Right lobe of liver (tissue), 6 donors: ENCODE data around the gene INHBA. TPM values are rescaled to one million over a fixed set of nuclear protein-coding genes. Genes with fewer than 3 reads are reported as not detected.

Source experiments
- ATAC-seq, 4 donors: fragments of 200-7000 bp; cut with Tn5 transposase; one replicate each; pipeline ENCODE4 v1.9.1; 2020; ENCODE audit warnings: mild to moderate bottlenecking in 4 of 4, moderate library complexity in 4 of 4
- DNase-seq, 3 donors: peaks; one replicate each; pipeline ENCODE4 v3.0.0-alpha.2; 2020
- H3K27ac ChIP-seq, 3 donors: fragments of 200-600 bp; one replicate each; pipeline ENCODE4 v1.8.0; 2022
- H3K27me3 ChIP-seq, 2 donors: fragments of 200-600 bp; one replicate each; pipeline ENCODE4 v1.8.0; 2022
- H3K36me3 ChIP-seq, 4 donors: fragments of 200-600 bp; sonication (generic) in 1 of 4; one replicate each; pipeline versions ENCODE4 v1.5.1 to v1.8.0; 2017 to 2022; ENCODE audit warnings: control low read depth in 1 of 4
- H3K4me1 ChIP-seq, 4 donors: fragments of 200-600 bp; sonication (generic) in 1 of 4; one replicate each; pipeline versions ENCODE4 v1.5.1 to v1.8.0; 2017 to 2022; ENCODE audit warnings: control low read depth in 1 of 4
- H3K4me3 ChIP-seq, 3 donors: fragments of 200-600 bp; one replicate each; pipeline ENCODE4 v1.8.0; 2022
- H3K9me3 ChIP-seq, 4 donors: fragments of 200-600 bp; sonication (generic) in 1 of 4; one replicate each; pipeline versions ENCODE4 v1.5.1 to v1.8.0; 2017 to 2022; ENCODE audit warnings: control low read depth in 1 of 4
- POLR2A ChIP-seq: fragments of 450-650 bp; IDR thresholded peaks from one replicate; pipeline ENCODE4 v1.6.1; 2017; ENCODE audit warnings: antibody characterized with exemption, mild to moderate bottlenecking
- WGBS: methylation state at CpG from one replicate; pipeline ENCODE4 v1.1.6; 2018; ENCODE audit warnings: low coverage, low lambda C conversion rate; ENCODE audit not compliant: insufficient coverage; ENCODE audit errors: missing lambda C conversion rate; 5-methylcytosine and 5-hydroxymethylcytosine counted together
- intact Hi-C, 2 donors: fragments of 100-400 bp; cut with DNase I; formaldehyde crosslinking; loops; one replicate each; pipeline versions ENCODE4 v1.11.2 to v1.14.1; 2022
- total RNA-seq, 6 experiments: library from RNA; depleted of rRNA in 2 of 6; stranded (reverse); fragments of >200 nt in 2 of 6; fragmentation: NEBNext Ultra II Directional in 3 of 6; extraction: Animal tissue kit (Norgen Biotek cat#: 25700) in 3 of 6; gene quantifications; one replicate each; pipeline versions ENCODE4 v1.1.0 to v1.2.4, GENCODE V29; 2016 to 2023
- TF ChIP-seq, protein P1 (sequence below), 4 donors: fragments of 200-600 bp in 3 of 4; fragments of 450-650 bp in 1 of 4; IDR thresholded peaks; one replicate each; pipeline versions ENCODE4 v1.5.1 to v1.8.0; 2016 to 2022; ENCODE audit warnings: antibody characterized with exemption in 4 of 4, mild to moderate bottlenecking in 2 of 4
- donor health status: DM: no; HTN: yes; CAD: no.
- donor health status: DM: no; HTN: no; CAD: no.
- donor health status: DM: no; HTN: no; CAD: no.
- donor health status: DM: no; HTN: yes; CAD: no.
- donor health status: DM: no; HTN: yes; CAD: no.

INHBA gene
- total RNA-seq, 6 experiments from 2014 or later, result 1.1 to 9.7 (median 2.9) TPM

DNA sequence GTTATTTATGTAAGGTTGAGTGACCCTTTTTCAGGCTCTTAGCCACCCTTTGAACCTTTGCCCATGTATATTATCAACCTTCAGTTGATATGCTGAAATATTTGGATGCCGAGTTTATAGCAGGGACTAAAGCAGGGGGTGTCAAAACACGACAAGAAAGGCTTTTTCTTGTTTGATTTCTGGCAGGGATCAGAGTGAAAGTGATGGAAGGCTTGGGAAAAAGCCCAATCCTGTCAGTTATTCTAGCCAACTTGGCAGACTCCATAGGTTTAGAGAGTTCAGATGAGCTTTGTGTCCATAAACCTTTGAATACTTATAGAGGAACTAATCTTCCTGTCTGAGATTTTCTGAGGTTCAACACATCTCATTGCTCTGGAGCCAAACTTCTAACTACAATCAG lies 47.5 kb downstream of the INHBA start:
- intact Hi-C loops, result no loop called here
- peak; percentile 42 to 69 (median 48) for ATAC-seq

DNA sequence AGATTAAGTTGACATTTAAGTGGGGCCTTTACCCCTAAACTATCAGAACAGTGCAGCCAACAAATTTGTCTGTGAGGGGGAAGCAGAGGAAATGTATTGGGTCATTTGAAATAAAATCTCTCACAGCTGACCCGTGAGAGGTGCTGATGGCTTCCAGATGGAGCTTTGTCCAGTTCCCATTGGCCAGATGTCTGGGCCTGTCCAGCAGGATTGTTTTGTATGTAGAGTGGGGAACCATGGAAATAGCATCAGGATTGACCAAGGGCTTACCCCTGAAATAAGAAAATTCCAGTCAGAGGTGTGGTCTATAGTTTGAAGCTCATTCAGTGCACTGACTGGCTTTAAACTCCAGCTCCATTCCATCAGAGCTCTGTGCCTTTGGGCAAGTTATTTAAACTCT lies 50.6 kb downstream of the INHBA start:
- no peak overlapping the region for H3K27ac ChIP-seq
- no peaks in the 10 kb centered on the region for H3K36me3 ChIP-seq
- TF ChIP-seq POLR2A, result no peak
- TF ChIP-seq, protein P1, sequence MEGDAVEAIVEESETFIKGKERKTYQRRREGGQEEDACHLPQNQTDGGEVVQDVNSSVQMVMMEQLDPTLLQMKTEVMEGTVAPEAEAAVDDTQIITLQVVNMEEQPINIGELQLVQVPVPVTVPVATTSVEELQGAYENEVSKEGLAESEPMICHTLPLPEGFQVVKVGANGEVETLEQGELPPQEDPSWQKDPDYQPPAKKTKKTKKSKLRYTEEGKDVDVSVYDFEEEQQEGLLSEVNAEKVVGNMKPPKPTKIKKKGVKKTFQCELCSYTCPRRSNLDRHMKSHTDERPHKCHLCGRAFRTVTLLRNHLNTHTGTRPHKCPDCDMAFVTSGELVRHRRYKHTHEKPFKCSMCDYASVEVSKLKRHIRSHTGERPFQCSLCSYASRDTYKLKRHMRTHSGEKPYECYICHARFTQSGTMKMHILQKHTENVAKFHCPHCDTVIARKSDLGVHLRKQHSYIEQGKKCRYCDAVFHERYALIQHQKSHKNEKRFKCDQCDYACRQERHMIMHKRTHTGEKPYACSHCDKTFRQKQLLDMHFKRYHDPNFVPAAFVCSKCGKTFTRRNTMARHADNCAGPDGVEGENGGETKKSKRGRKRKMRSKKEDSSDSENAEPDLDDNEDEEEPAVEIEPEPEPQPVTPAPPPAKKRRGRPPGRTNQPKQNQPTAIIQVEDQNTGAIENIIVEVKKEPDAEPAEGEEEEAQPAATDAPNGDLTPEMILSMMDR (IDR thresholded peaks at IDR 0.05), result no peak
- H3K4me1 ChIP-seq, result no peaks in the 10 kb centered on the region
- no peak overlapping the region for H3K4me3 ChIP-seq
- ATAC-seq (no peak), DNase-seq (no peak)
- H3K27me3 ChIP-seq, result no peaks in the 10 kb centered on the region
- intact Hi-C loops, result no loop called here
- 67% methylated on average over 1 of the region's 1 CpG for WGBS
- no peaks in the 10 kb centered on the region for H3K9me3 ChIP-seq

More for the DNA sequence above, 47.5 kb downstream of the INHBA start:
- no peak overlapping the region for H3K27ac ChIP-seq
- H3K9me3 ChIP-seq, result no peaks in the 10 kb centered on the region
- no peaks in the 10 kb centered on the region for H3K27me3 ChIP-seq
- no peaks in the 10 kb centered on the region for H3K36me3 ChIP-seq
- H3K4me3 ChIP-seq, result no peak overlapping the region
- no peak for DNase-seq
- TF ChIP-seq POLR2A, result no peak
- TF ChIP-seq, protein P1 (IDR thresholded peaks at IDR 0.05), result no peak
- H3K4me1 ChIP-seq, result no peaks in the 10 kb centered on the region
- WGBS, result 35% methylated on average over 2 of the region's 2 CpGs

DNA sequence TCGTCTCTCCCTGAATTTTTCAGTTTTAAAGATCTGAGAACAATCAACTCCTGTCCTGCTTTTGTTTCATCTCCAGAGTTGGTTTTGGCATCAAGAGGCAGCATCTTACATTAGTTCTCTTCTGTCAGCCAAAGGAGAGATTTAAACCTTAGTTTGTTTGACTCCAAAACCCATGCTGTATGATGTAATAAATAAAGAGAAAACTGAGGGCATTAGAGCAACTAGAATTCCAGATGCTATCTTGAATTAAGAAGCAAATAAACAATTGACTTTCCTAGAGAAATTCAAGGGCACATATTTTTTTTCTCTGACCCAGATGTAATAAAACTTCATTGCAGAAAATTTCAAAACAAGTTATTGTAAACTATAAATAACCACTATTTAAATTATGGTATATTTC lies 54.4 kb downstream of the INHBA start:
- no peak for TF ChIP-seq POLR2A
- TF ChIP-seq, protein P1 (IDR thresholded peaks at IDR 0.05), result no peak
- no peaks in the 10 kb centered on the region for H3K36me3 ChIP-seq
- no peak overlapping the region for H3K27ac ChIP-seq
- WGBS, result 78% methylated on average over 1 of the region's 1 CpG
- intact Hi-C loops, result no loop called here
- DNase-seq, result no peak
- H3K4me1 ChIP-seq, result no peaks in the 10 kb centered on the region
- H3K27me3 ChIP-seq, result no peaks in the 10 kb centered on the region
- no peak overlapping the region for H3K4me3 ChIP-seq
- no peaks in the 10 kb centered on the region for H3K9me3 ChIP-seq
- no peak for ATAC-seq

DNA sequence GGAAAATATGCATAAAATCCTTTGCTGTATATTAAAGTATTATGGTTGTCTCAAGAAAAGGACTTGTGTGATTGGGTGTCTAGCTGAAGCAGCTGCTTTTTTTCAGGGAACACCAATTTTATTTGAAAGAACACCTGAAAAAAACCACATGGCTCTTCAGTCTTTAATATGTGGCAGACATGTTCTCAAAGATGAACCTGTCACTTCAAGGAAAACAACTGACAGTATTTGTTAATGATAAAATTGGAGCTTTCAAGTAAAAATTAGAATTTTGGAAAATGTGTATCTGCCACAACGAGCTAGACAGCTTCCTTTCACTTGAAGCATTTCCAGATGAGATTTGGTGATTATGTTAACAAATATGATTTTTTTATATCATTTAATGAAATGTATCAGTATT lies 59.3 kb downstream of the INHBA start:
- no peak for DNase-seq
- no peaks in the 10 kb centered on the region for H3K9me3 ChIP-seq
- ATAC-seq, result no peak
- TF ChIP-seq, protein P1 (IDR thresholded peaks at IDR 0.05), result no peak
- TF ChIP-seq POLR2A, result no peak
- H3K4me1 ChIP-seq, result no peaks in the 10 kb centered on the region
- 44% methylated on average over 1 of the region's 1 CpG for WGBS
- no peaks in the 10 kb centered on the region for H3K36me3 ChIP-seq
- no peaks in the 10 kb centered on the region for H3K27me3 ChIP-seq
- H3K4me3 ChIP-seq, result no peak overlapping the region
- H3K27ac ChIP-seq, result no peak overlapping the region
- intact Hi-C loops, result no loop called here

DNA sequence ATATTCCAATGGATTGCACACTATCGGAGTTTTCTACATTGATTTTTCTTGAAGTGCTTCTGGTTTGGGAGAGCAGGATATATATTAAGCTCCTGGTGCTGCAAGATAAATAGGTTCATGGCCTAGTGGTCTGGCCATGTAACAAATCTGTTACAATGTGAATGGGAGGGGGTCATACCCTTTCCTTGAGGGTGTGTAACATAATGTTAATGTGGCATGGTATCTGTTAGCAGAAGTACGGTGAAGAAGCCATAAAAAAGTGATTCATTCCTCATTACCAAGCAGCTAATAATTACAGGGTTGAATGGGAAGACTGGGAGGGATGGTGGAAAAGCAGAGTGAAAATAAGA lies 61.2 kb downstream of the INHBA start:
- ATAC-seq (no peak), DNase-seq (no peak)
- H3K36me3 ChIP-seq, result no peaks in the 10 kb centered on the region
- whole genome bisulfite sequencing, result 86% methylated on average over 2 of the region's 2 CpGs
- no peaks in the 10 kb centered on the region for H3K4me1 ChIP-seq
- H3K27me3 ChIP-seq, result no peaks in the 10 kb centered on the region
- no peak overlapping the region for H3K4me3 ChIP-seq
- intact Hi-C loops, result no loop called here
- H3K9me3 ChIP-seq, result no peaks in the 10 kb centered on the region
- TF ChIP-seq, protein P1 (IDR thresholded peaks at IDR 0.05), result no peak
- TF ChIP-seq POLR2A, result no peak
- no peak overlapping the region for H3K27ac ChIP-seq
